ENCODE results near the gene MICAL2.

DNA sequence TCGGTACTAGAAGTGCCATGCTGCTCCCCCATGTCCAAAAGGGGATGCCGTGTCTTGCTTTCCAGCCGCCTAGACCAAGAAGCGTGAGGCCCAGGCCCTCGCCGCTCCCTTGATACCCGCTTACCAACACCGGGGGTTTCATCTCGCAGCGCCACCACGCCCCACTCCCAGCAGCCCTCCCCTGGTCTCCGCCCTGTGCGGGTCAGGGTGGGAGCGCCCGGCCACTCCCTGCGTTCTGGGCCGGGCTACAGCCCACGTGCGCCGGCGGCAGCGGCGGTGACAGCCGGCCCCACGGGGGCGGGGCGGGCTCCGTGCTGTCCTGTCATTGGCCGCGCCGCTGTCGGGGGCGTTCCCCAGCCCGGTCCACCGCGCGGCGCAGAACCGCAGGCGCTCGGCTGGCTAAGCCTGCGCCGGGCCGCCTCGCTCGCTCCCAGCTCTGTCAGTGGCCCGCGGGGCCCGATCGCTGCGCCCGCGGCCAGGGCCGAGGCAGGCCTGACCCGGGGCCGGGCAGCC, at the start of gene MICAL2:
- TF ChIP-seq, protein P1, sequence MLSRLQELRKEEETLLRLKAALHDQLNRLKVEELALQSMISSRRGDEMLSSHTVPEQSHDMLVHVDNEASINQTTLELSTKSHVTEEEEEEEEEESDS (CRISPR knock-in tag; IDR thresholded peaks at IDR 0.05; ENCODE audit: borderline replicate concordance) = no peak
- TF ChIP-seq KDM1A (CRISPR knock-in tag; IDR thresholded peaks at IDR 0.05) (no peak), RARG (CRISPR knock-in tag; IDR thresholded peaks at IDR 0.05; ENCODE audit: low read depth) (no peak), YY1 (IDR thresholded peaks at IDR 0.05; ENCODE audit: insufficient read depth, insufficient replicate concordance, low read depth, low read length) (no peak), HDAC6 (IDR thresholded peaks at IDR 0.05; ENCODE audit: low read depth, low read length) (no peak), EP300 (IDR thresholded peaks at IDR 0.05; ENCODE audit: low read depth in 2 of 2, low read length in 2 of 2) (no peak), EP300 (CRISPR knock-in tag; IDR thresholded peaks at IDR 0.05; ENCODE audit: borderline replicate concordance) (no peak), ZNF230 (CRISPR knock-in tag; IDR thresholded peaks at IDR 0.05) (no peak), SRF (IDR thresholded peaks at IDR 0.05; ENCODE audit: low read depth, low read length) (no peak)
- TF ChIP-seq, protein P2, sequence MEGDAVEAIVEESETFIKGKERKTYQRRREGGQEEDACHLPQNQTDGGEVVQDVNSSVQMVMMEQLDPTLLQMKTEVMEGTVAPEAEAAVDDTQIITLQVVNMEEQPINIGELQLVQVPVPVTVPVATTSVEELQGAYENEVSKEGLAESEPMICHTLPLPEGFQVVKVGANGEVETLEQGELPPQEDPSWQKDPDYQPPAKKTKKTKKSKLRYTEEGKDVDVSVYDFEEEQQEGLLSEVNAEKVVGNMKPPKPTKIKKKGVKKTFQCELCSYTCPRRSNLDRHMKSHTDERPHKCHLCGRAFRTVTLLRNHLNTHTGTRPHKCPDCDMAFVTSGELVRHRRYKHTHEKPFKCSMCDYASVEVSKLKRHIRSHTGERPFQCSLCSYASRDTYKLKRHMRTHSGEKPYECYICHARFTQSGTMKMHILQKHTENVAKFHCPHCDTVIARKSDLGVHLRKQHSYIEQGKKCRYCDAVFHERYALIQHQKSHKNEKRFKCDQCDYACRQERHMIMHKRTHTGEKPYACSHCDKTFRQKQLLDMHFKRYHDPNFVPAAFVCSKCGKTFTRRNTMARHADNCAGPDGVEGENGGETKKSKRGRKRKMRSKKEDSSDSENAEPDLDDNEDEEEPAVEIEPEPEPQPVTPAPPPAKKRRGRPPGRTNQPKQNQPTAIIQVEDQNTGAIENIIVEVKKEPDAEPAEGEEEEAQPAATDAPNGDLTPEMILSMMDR (CRISPR knock-in tag; IDR thresholded peaks at IDR 0.05) = 0 out of 2 replicates have a peak, but pooled peaks have one; percentile 14
